Adrenal gland (tissue), 5 donors: ENCODE measurements around the gene LRRC4C.

Source experiments
- POLR2A ChIP-seq, 2 donors: fragments of 450-650 bp; IDR thresholded peaks; one replicate each; pipeline ENCODE4 v1.6.1; 2017; ENCODE audit warnings: antibody characterized with exemption in 2 of 2, mild to moderate bottlenecking in 2 of 2, moderate library complexity in 1 of 2
- TF ChIP-seq, protein P1 (sequence below), 6 experiments: fragments of 450-650 bp in 4 of 6; fragments of 200-600 bp in 2 of 6; sonication (generic) in 1 of 6; IDR thresholded peaks; 1 replicate in 5 of 6; 2 replicates in 1 of 6; pipeline versions ENCODE4 v1.5.1 to v1.8.0; 2016 to 2021; ENCODE audit warnings: antibody characterized with exemption in 6 of 6, mild to moderate bottlenecking in 2 of 6, moderate library complexity in 1 of 6
- donor health status: DM: no; HTN: no; CAD: no.

GRCh38 chr11:41056892-41057569 lies 402.4 kb downstream of the LRRC4C start:
- TF ChIP-seq, protein P1, sequence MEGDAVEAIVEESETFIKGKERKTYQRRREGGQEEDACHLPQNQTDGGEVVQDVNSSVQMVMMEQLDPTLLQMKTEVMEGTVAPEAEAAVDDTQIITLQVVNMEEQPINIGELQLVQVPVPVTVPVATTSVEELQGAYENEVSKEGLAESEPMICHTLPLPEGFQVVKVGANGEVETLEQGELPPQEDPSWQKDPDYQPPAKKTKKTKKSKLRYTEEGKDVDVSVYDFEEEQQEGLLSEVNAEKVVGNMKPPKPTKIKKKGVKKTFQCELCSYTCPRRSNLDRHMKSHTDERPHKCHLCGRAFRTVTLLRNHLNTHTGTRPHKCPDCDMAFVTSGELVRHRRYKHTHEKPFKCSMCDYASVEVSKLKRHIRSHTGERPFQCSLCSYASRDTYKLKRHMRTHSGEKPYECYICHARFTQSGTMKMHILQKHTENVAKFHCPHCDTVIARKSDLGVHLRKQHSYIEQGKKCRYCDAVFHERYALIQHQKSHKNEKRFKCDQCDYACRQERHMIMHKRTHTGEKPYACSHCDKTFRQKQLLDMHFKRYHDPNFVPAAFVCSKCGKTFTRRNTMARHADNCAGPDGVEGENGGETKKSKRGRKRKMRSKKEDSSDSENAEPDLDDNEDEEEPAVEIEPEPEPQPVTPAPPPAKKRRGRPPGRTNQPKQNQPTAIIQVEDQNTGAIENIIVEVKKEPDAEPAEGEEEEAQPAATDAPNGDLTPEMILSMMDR (IDR thresholded peaks at IDR 0.05): no peak
- no peak for TF ChIP-seq POLR2A (IDR thresholded peaks at IDR 0.05)
